GM12892 (cell line): ENCODE results near the gene MMP20.

Experiments used
- DNase-seq: peaks from one replicate; pipeline ENCODE4 v3.0.0; 2011; ENCODE audit not compliant: insufficient read length
- FAIRE-seq: peaks from 2 replicates; lab custom pipeline; 2011; peaks lifted over from hg19 to GRCh38; lab: Jason Lieb, UNC
- POLR2A ChIP-seq: IDR thresholded peaks from 2 replicates; pipeline ENCODE4 v1.6.1; 2011; ENCODE audit warnings: low read depth, low read length, control low read depth
- POLR2AphosphoS5 ChIP-seq: IDR thresholded peaks from 2 replicates; pipeline ENCODE4 v1.6.1; 2011; ENCODE audit warnings: low read depth, low read length, control low read depth
- TAF1 ChIP-seq: IDR thresholded peaks from 2 replicates; pipeline ENCODE4 v1.6.1; 2011; ENCODE audit warnings: low read depth, mild to moderate bottlenecking, control low read depth, low read length, borderline replicate concordance

MMP20 gene

GRCh38 chr11:102544594-102544993 is 80.5 kb downstream of the MMP20 start:
- DNase-seq (no peak), FAIRE-seq (no peak)
- TF ChIP-seq TAF1 (no peak), POLR2AphosphoS5 (no peak), POLR2A (no peak)

GRCh38 chr11:102539567-102539966 is 85.6 kb downstream of the MMP20 start:
- TF ChIP-seq POLR2A (no peak), POLR2AphosphoS5 (no peak), TAF1 (no peak)
- peak; percentile 21 for FAIRE-seq
- DNase-seq = no peak

- no peak for TF ChIP-seq POLR2A
- no peak for TF ChIP-seq POLR2AphosphoS5
- TF ChIP-seq TAF1 = no peak
- DNase-seq = no peak
- peak; percentile 30 for FAIRE-seq
Observed at GRCh38 chr11:102538932-102539331, 86.2 kb downstream of the MMP20 start.

- DNase-seq = no peak
- TF ChIP-seq TAF1 (no peak), POLR2AphosphoS5 (no peak), POLR2A (no peak)
- peak; percentile 76 for FAIRE-seq
Observed at GRCh38 chr11:102534261-102534872, 90.8 kb downstream of the MMP20 start.

- no peak for TF ChIP-seq POLR2AphosphoS5
- no peak for TF ChIP-seq TAF1
- no peak for TF ChIP-seq POLR2A
- FAIRE-seq (peak; percentile 89), DNase-seq (no peak)
Observed at GRCh38 chr11:102530558-102530957, 94.6 kb downstream of the MMP20 start, which contains the start of gene MMP7. MMP7 (minus strand) TSS chr11:102530747; CDS start chr11:102530700, 47 bp downstream.

- TF ChIP-seq POLR2A = no peak
- no peak for TF ChIP-seq POLR2AphosphoS5
- TF ChIP-seq TAF1 = no peak
- no peak for FAIRE-seq
- DNase-seq = no peak
Observed at GRCh38 chr11:102528618-102529017, 96.5 kb downstream of the MMP20 start.

GRCh38 chr11:102527684-102528083 is 97.4 kb downstream of the MMP20 start:
- no peak for TF ChIP-seq TAF1
- no peak for TF ChIP-seq POLR2AphosphoS5
- no peak for TF ChIP-seq POLR2A
- DNase-seq = no peak
- no peak for FAIRE-seq

- FAIRE-seq (no peak), DNase-seq (no peak)
- TF ChIP-seq TAF1 (no peak), POLR2A (no peak), POLR2AphosphoS5 (no peak)
Observed at GRCh38 chr11:102527041-102527440, 98.1 kb downstream of the MMP20 start.
